Suprapubic skin (tissue), 4 donors: ENCODE measurements around the gene CCL16.

Experiments
- CTCF ChIP-seq, 2 donors: fragments of 200-600 bp in 1 of 2; fragments of 450-650 bp in 1 of 2; sonication (generic) in 1 of 2; IDR thresholded peaks; one replicate each; pipeline ENCODE4 v1.5.1; 2016 to 2019; ENCODE audit warnings: antibody characterized with exemption in 2 of 2, mild to moderate bottlenecking in 1 of 2, moderate library complexity in 1 of 2
- EP300 ChIP-seq: sonication (generic); formaldehyde crosslinking; IDR thresholded peaks from one replicate; pipeline ENCODE4 v1.6.1; 2017; ENCODE audit warnings: antibody characterized with exemption
- POLR2A ChIP-seq, 2 donors: fragments of 450-650 bp; IDR thresholded peaks; one replicate each; pipeline ENCODE4 v1.6.1; 2017; ENCODE audit warnings: antibody characterized with exemption in 2 of 2, mild to moderate bottlenecking in 2 of 2, moderate library complexity in 2 of 2
- POLR2AphosphoS5 ChIP-seq, 3 donors: sonication (generic); formaldehyde crosslinking; IDR thresholded peaks; one replicate each; pipeline ENCODE4 v1.6.1; 2017; ENCODE audit warnings: antibody characterized with exemption in 3 of 3

- TF ChIP-seq CTCF (IDR thresholded peaks at IDR 0.05) (no peak), POLR2A (IDR thresholded peaks at IDR 0.05) (no peak), POLR2AphosphoS5 (IDR thresholded peaks at IDR 0.05) (no peak), EP300 (no peak)
Observed at GRCh38 chr17:35978346-35978745, 3.0 kb downstream of the CCL16 start.
